Adipose tissue (tissue), 3 donors: ENCODE data around the gene C8A. TPM values are rescaled to one million over a fixed set of nuclear protein-coding genes. Genes with fewer than 3 reads are reported as not detected.

ENCODE experiments used
- polyA plus RNA-seq, 3 donors: library from polyadenylated mRNA; stranded (reverse); fragments of 200-250 nt; gene quantifications; one replicate each; pipeline ENCODE4 v1.2.3, GENCODE V29; 2013
- donor health status: healthy with polysubstance abuse.
- donor health status: Bipolar disorder and iron deficiency.
- donor health status: healthy.

C8A gene
- polyA plus RNA-seq, 3 donors = 0.06 TPM; not detected in 2

Other genes with a start within 250 kb of the C8A start
- gene PRKAA2, start 209.5 kb upstream of the C8A start, polyA plus RNA-seq = under 1 TPM; 0.39 to 0.67 (median 0.56) TPM
- gene FYB2, start 35.4 kb upstream of the C8A start, polyA plus RNA-seq = under 1 TPM in 1 of 3 donors, not detected in 2; 0.49 TPM
- gene C8B, start 111.2 kb downstream of the C8A start, polyA plus RNA-seq = not detected